ENCODE results near the gene LRRC18.

The LRRC18 gene

GRCh38 chr10:48945441-48946130, 5.9 kb upstream of the LRRC18 start:
- no peak for DNase-seq

- no peak for DNase-seq
Observed at GRCh38 chr10:48944171-48944570, 4.5 kb upstream of the LRRC18 start.

GRCh38 chr10:48943096-48943495, 3.5 kb upstream of the LRRC18 start:
- DNase-seq = no peak

- no peak for DNase-seq
Observed at GRCh38 chr10:48941427-48942075, 1.9 kb upstream of the LRRC18 start.

- DNase-seq = no peak
Observed at GRCh38 chr10:48940958-48941357, 1.3 kb upstream of the LRRC18 start.

GRCh38 chr10:48940372-48940771, 732 bp upstream of the LRRC18 start:
- DNase-seq = no peak

- DNase-seq = no peak
Observed at GRCh38 chr10:48938990-48939536, 577 bp downstream of the LRRC18 start.

GRCh38 chr10:48938281-48938680, 1.4 kb downstream of the LRRC18 start:
- DNase-seq = no peak

- no peak for DNase-seq
Observed at GRCh38 chr10:48937796-48938195, 1.8 kb downstream of the LRRC18 start.

GRCh38 chr10:48935577-48935976, 4.1 kb downstream of the LRRC18 start:
- no peak for DNase-seq

GRCh38 chr10:48934672-48935501, 4.8 kb downstream of the LRRC18 start:
- no peak for DNase-seq

GRCh38 chr10:48932831-48933664, 6.6 kb downstream of the LRRC18 start:
- no peak for DNase-seq

GRCh38 chr10:48931188-48931587, 8.5 kb downstream of the LRRC18 start:
- DNase-seq = peak in 1 of 2 experiments; percentile 4

GRCh38 chr10:48929413-48929990, 10.1 kb downstream of the LRRC18 start:
- no peak for DNase-seq

- DNase-seq = no peak
Observed at GRCh38 chr10:48926764-48927540, 12.7 kb downstream of the LRRC18 start.

- DNase-seq = no peak
Observed at GRCh38 chr10:48926255-48926654, 13.4 kb downstream of the LRRC18 start.

GRCh38 chr10:48924988-48925387, 14.7 kb downstream of the LRRC18 start:
- no peak for DNase-seq

- no peak for DNase-seq
Observed at GRCh38 chr10:48923748-48924147, 15.9 kb downstream of the LRRC18 start.

GRCh38 chr10:48913674-48914073, 26.0 kb downstream of the LRRC18 start:
- no peak for DNase-seq

GRCh38 chr10:48910548-48910947, 29.1 kb downstream of the LRRC18 start:
- no peak for DNase-seq

- DNase-seq = no peak
Observed at GRCh38 chr10:48907730-48908129, 31.9 kb downstream of the LRRC18 start.

Data from activated T-cell treated with anti-CD3 and anti-CD28 coated beads, Interleukin-2, amount 50 U/mL, for 48 hours (primary cell).